KMS-11 (cell line): ENCODE measurements around the gene TNFRSF12A.

Experiments used
- H2AFZ ChIP-seq: fragments of 200-600 bp; sonication (generic); 2 replicates; pipeline ENCODE4 v1.6.1; 2016; ENCODE audit warnings: antibody characterized with exemption, mixed run types, low read depth
- H3K27ac ChIP-seq: fragments of 200-600 bp; sonication (generic); 2 replicates; pipeline ENCODE4 v1.6.1; 2016; ENCODE audit warnings: mild to moderate bottlenecking, mixed run types
- H3K27me3 ChIP-seq: fragments of 200-600 bp; sonication (generic); 2 replicates; pipeline ENCODE4 v1.6.1; 2017; ENCODE audit warnings: mild to moderate bottlenecking, low read depth, mixed run types, moderate library complexity; ENCODE audit not compliant: insufficient read depth
- H3K36me3 ChIP-seq: fragments of 200-600 bp; sonication (generic); 2 replicates; pipeline ENCODE4 v1.6.1; 2017; ENCODE audit warnings: mild to moderate bottlenecking, mixed run types; ENCODE audit not compliant: insufficient read depth
- H3K4me1 ChIP-seq: fragments of 200-600 bp; sonication (generic); 2 replicates; pipeline ENCODE4 v1.6.1; 2016; ENCODE audit warnings: mild to moderate bottlenecking, low read depth, mixed run types; ENCODE audit not compliant: poor library complexity, severe bottlenecking
- H3K4me2 ChIP-seq: fragments of 200-600 bp; sonication (generic); 2 replicates; pipeline ENCODE4 v1.7.0; 2016; ENCODE audit warnings: mild to moderate bottlenecking, mixed run types
- H3K4me3 ChIP-seq: fragments of 200-600 bp; sonication (generic); IDR thresholded peaks from 2 replicates; pipeline ENCODE4 v1.6.1; 2017; ENCODE audit warnings: low read depth, low read length, mixed read lengths; ENCODE audit not compliant: insufficient read depth
- H3K79me2 ChIP-seq: fragments of 200-600 bp; sonication (generic); 2 replicates; pipeline ENCODE4 v1.6.1; 2016; ENCODE audit warnings: low read depth, mixed run types; ENCODE audit not compliant: insufficient read depth
- H3K9ac ChIP-seq: fragments of 200-600 bp; sonication (generic); 2 replicates; pipeline ENCODE4 v1.6.1; 2016; ENCODE audit warnings: mild to moderate bottlenecking, mixed run types
- H4K20me1 ChIP-seq: fragments of 200-600 bp; sonication (generic); 2 replicates; pipeline ENCODE4 v1.6.1; 2016; ENCODE audit warnings: mild to moderate bottlenecking, mixed run types; ENCODE audit not compliant: insufficient read depth
- TF ChIP-seq, protein P1 (sequence below): fragments of 200-600 bp; sonication (generic); conservative IDR thresholded peaks from 2 replicates; pipeline ENCODE4 v1.6.1; 2017; ENCODE audit warnings: low read depth, mild to moderate bottlenecking, antibody characterized with exemption, low read length, moderate library complexity, mixed read lengths

TNFRSF12A gene

GRCh38 chr16:3021449-3022207 lies 1.5 kb downstream of the TNFRSF12A start:
- H2AFZ ChIP-seq, result peak overlapping the region; percentile 98; the same call in 1 of the 2 replicates
- H3K27me3 ChIP-seq, result peaks cover 6% of the 10 kb centered on the region; the same call in 1 of the 2 replicates
- H3K4me2 ChIP-seq, result peak overlapping the region; percentile 99
- H3K4me3 ChIP-seq, result no peak overlapping the region
- H3K4me1 ChIP-seq, result peaks cover 44% of the 10 kb centered on the region
- H3K79me2 ChIP-seq, result no peaks in the 10 kb centered on the region
- no peak overlapping the region for H3K27ac ChIP-seq
- no peaks in the 10 kb centered on the region for H4K20me1 ChIP-seq
- no peaks in the 10 kb centered on the region for H3K36me3 ChIP-seq
- TF ChIP-seq, protein P1, sequence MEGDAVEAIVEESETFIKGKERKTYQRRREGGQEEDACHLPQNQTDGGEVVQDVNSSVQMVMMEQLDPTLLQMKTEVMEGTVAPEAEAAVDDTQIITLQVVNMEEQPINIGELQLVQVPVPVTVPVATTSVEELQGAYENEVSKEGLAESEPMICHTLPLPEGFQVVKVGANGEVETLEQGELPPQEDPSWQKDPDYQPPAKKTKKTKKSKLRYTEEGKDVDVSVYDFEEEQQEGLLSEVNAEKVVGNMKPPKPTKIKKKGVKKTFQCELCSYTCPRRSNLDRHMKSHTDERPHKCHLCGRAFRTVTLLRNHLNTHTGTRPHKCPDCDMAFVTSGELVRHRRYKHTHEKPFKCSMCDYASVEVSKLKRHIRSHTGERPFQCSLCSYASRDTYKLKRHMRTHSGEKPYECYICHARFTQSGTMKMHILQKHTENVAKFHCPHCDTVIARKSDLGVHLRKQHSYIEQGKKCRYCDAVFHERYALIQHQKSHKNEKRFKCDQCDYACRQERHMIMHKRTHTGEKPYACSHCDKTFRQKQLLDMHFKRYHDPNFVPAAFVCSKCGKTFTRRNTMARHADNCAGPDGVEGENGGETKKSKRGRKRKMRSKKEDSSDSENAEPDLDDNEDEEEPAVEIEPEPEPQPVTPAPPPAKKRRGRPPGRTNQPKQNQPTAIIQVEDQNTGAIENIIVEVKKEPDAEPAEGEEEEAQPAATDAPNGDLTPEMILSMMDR, result 0 out of 2 replicates have a peak, but pooled peaks have one; percentile 18
- no peak overlapping the region for H3K9ac ChIP-seq

DNA sequence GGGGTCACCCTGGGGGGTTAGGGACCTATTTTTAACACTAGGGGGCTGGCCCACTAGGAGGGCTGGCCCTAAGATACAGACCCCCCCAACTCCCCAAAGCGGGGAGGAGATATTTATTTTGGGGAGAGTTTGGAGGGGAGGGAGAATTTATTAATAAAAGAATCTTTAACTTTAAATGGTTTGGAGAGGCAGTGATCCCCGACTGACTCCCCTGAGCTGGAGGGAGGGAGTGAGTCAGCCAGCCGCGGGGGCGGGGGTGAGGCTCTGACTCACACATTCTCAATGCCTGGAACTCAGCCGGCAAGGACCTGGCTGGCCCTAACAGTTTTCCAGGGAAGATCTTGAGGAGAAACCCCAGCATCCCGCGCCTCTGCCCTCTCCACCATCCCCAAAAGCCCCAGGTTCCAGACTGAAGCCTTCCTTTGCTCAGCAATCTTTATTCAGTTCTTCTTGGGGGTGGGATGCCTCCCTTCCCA lies 2.1 kb downstream of the TNFRSF12A start:
- no peaks in the 10 kb centered on the region for H4K20me1 ChIP-seq
- H3K36me3 ChIP-seq, result no peaks in the 10 kb centered on the region
- H2AFZ ChIP-seq, result no peak overlapping the region
- TF ChIP-seq, protein P1, result no peak
- no peak overlapping the region for H3K9ac ChIP-seq
- H3K4me2 ChIP-seq, result peak overlapping the region; percentile 99
- H3K4me1 ChIP-seq, result peaks cover 45% of the 10 kb centered on the region
- no peak overlapping the region for H3K27ac ChIP-seq
- peaks cover 6% of the 10 kb centered on the region; the same call in 1 of the 2 replicates for H3K27me3 ChIP-seq
- no peaks in the 10 kb centered on the region for H3K79me2 ChIP-seq
- H3K4me3 ChIP-seq, result no peak overlapping the region

- no peak overlapping the region for H3K4me3 ChIP-seq
- H3K27me3 ChIP-seq, result peaks cover 6% of the 10 kb centered on the region; the same call in 1 of the 2 replicates
- H3K79me2 ChIP-seq, result no peaks in the 10 kb centered on the region
- peak overlapping the region; percentile 79 for H3K4me2 ChIP-seq
- no peak overlapping the region for H3K9ac ChIP-seq
- H3K4me1 ChIP-seq, result peaks cover 51% of the 10 kb centered on the region
- TF ChIP-seq, protein P1, result no peak
- no peak overlapping the region for H2AFZ ChIP-seq
- no peaks in the 10 kb centered on the region for H3K36me3 ChIP-seq
- no peak overlapping the region for H3K27ac ChIP-seq
- H4K20me1 ChIP-seq, result no peaks in the 10 kb centered on the region
Measured at GRCh38 chr16:3022684-3023414, 2.7 kb downstream of the TNFRSF12A start.

- H2AFZ ChIP-seq, result peak overlapping the region; percentile 56
- peak overlapping the region; percentile 94; the same call in 1 of the 2 replicates for H3K9ac ChIP-seq
- H3K4me3 ChIP-seq, result no peak overlapping the region
- peaks cover 6% of the 10 kb centered on the region; the same call in 1 of the 2 replicates for H3K27me3 ChIP-seq
- no peaks in the 10 kb centered on the region for H3K79me2 ChIP-seq
- TF ChIP-seq, protein P1, result no peak
- peak overlapping the region; percentile 79 for H3K4me2 ChIP-seq
- H3K27ac ChIP-seq, result no peak overlapping the region
- peaks cover 52% of the 10 kb centered on the region for H3K4me1 ChIP-seq
- no peaks in the 10 kb centered on the region for H4K20me1 ChIP-seq
- H3K36me3 ChIP-seq, result no peaks in the 10 kb centered on the region
Measured at GRCh38 chr16:3023415-3023668, 3.2 kb downstream of the TNFRSF12A start.
